ENCODE results near the gene CSGALNACT2. TPM values are rescaled to one million over a fixed set of nuclear protein-coding genes. Genes with fewer than 3 reads are reported as not detected.

The CSGALNACT2 gene
- total and polyA plus RNA-seq, 4 donors = 4.1 to 11.0 (median 6.1) TPM

GRCh38 chr10:43090188-43090587 is 48.1 kb upstream of the CSGALNACT2 start:
- Histone ChIP-seq H3K27me3 (ENCODE audit: control insufficient read depth in 4 of 4, insufficient read depth in 4 of 4, low read length in 3 of 4) (no peaks in the 10 kb centered on the region), H3K9ac (ENCODE audit: low read depth in 1 of 2, low read length in 2 of 2) (no peak overlapping the region), H3K36me3 (ENCODE audit: control insufficient read depth in 4 of 4, insufficient read depth in 3 of 4, low read depth in 1 of 4, low read length in 3 of 4) (no peaks in the 10 kb centered on the region), H3K9me3 (ENCODE audit: control insufficient read depth in 4 of 4, low read length in 3 of 4) (no peaks in the 10 kb centered on the region), H3K4me3 (ENCODE audit: low read depth in 1 of 3, low read length in 3 of 3) (no peak overlapping the region), H3K27ac (ENCODE audit: low read depth in 1 of 2, low read length in 2 of 2) (no peak overlapping the region), H3K4me1 (ENCODE audit: control insufficient read depth in 4 of 4, insufficient read depth in 4 of 4, low read length in 3 of 4) (peaks cover 0 to 16% (median 11%) of the 10 kb centered on the region in 4 donors)
- 75% methylated on average over 8 of the region's 8 CpGs for WGBS
- TF ChIP-seq SP1 (IDR thresholded peaks at IDR 0.05) (no peak), JUND (IDR thresholded peaks at IDR 0.05) (no peak), YY1 (IDR thresholded peaks at IDR 0.05) (no peak), CTCF (IDR thresholded peaks at IDR 0.05; ENCODE audit: low read depth, low read length, missing input control) (no peak), RAD21 (IDR thresholded peaks at IDR 0.05) (no peak), REST (IDR thresholded peaks at IDR 0.05) (no peak), TAF1 (conservative IDR thresholded peaks at IDR 0.05) (no peak), GABPA (IDR thresholded peaks at IDR 0.05 in 1 of 2, conservative IDR thresholded peaks at IDR 0.05 in 1 of 2) (no peak), FOXA2 (IDR thresholded peaks at IDR 0.05) (no peak), RXRA (IDR thresholded peaks at IDR 0.05) (no peak), NR2F2 (IDR thresholded peaks at IDR 0.05) (no peak), ATF3 (IDR thresholded peaks at IDR 0.05) (no peak), ZBTB33 (IDR thresholded peaks at IDR 0.05) (no peak), EGR1 (IDR thresholded peaks at IDR 0.05; ENCODE audit: low read depth in 2 of 2) (no peak), HNF4G (IDR thresholded peaks at IDR 0.05) (no peak), FOXA1 (IDR thresholded peaks at IDR 0.05) (no peak)
- no peak for DNase-seq (ENCODE audit: low spot score)

- Histone ChIP-seq H3K9ac (ENCODE audit: low read depth in 1 of 2, low read length in 2 of 2) (no peak overlapping the region), H3K9me3 (ENCODE audit: control insufficient read depth in 4 of 4, low read length in 3 of 4) (no peaks in the 10 kb centered on the region), H3K4me3 (ENCODE audit: low read depth in 1 of 3, low read length in 3 of 3) (no peak overlapping the region), H3K36me3 (ENCODE audit: control insufficient read depth in 4 of 4, insufficient read depth in 3 of 4, low read depth in 1 of 4, low read length in 3 of 4) (no peaks in the 10 kb centered on the region), H3K27ac (ENCODE audit: low read depth in 1 of 2, low read length in 2 of 2) (no peak overlapping the region), H3K4me1 (ENCODE audit: control insufficient read depth in 4 of 4, insufficient read depth in 4 of 4, low read length in 3 of 4) (peaks cover 0 to 13% (median 11%) of the 10 kb centered on the region in 4 donors), H3K27me3 (ENCODE audit: control insufficient read depth in 4 of 4, insufficient read depth in 4 of 4, low read length in 3 of 4) (no peaks in the 10 kb centered on the region)
- TF ChIP-seq HNF4G (IDR thresholded peaks at IDR 0.05) (no peak), CTCF (IDR thresholded peaks at IDR 0.05; ENCODE audit: low read depth, low read length, missing input control) (no peak)
- 89% methylated on average over 10 of the region's 10 CpGs for WGBS
- no peak for DNase-seq (ENCODE audit: low spot score)
Observed at GRCh38 chr10:43090664-43091063, 47.6 kb upstream of the CSGALNACT2 start.
